WTC11 (cell line): Measurements from ENCODE around the gene URI1. TPM values are rescaled to one million over a fixed set of nuclear protein-coding genes. Genes with fewer than 3 reads are reported as not detected.
A peak's percentile ranks its signal among the peaks of the same experiment; 100 is the strongest.

Experiments used
- ATAC-seq: fragments of 200-7000 bp; cut with Tn5 transposase; 2 replicates; pipeline ENCODE4 v1.10.0; 2021; ENCODE audit warnings: mild to moderate bottlenecking, moderate library complexity
- CTCF ChIA-PET: fragments of 300-600 bp; sonication (Branson Sonifier 250); formaldehyde crosslinking; loops from one replicate; lab custom pipeline; 2021; ENCODE audit warnings: antibody characterized with exemption; lab: Charles Lee
- POLR2A ChIA-PET: fragments of 350-600 bp; sonication (Branson Sonifier 250); formaldehyde crosslinking; loops from one replicate; lab custom pipeline; 2021; ENCODE audit warnings: antibody characterized with exemption; lab: Charles Lee
- DNase-seq: peaks from one replicate; pipeline ENCODE4 v3.0.0; 2021; ENCODE audit warnings: low spot score
- H3K27ac Mint-ChIP-seq: 2 replicates; pipeline ENCODE4 v1.8.0; 2021; ENCODE audit warnings: mixed read lengths
- H3K27me3 Mint-ChIP-seq: 2 replicates; pipeline ENCODE4 v1.8.0; 2021; ENCODE audit warnings: low read depth, mild to moderate bottlenecking, moderate library complexity, mixed read lengths
- H3K36me3 Mint-ChIP-seq: 2 replicates; pipeline ENCODE4 v1.8.0; 2021; ENCODE audit warnings: mixed read lengths
- H3K4me1 Mint-ChIP-seq: 2 replicates; pipeline ENCODE4 v1.8.0; 2022; ENCODE audit warnings: mixed read lengths
- H3K4me3 Mint-ChIP-seq: 2 replicates; pipeline ENCODE4 v1.8.0; 2021; ENCODE audit warnings: mild to moderate bottlenecking, moderate library complexity, mixed read lengths
- H3K9me3 Mint-ChIP-seq: 2 replicates; pipeline ENCODE4 v1.8.0; 2021; ENCODE audit warnings: mixed read lengths
- CBFB ChIP-seq: sonication (generic); formaldehyde crosslinking; IDR thresholded peaks from 2 replicates; pipeline ENCODE4 v1.8.1; 2022; ENCODE audit warnings: mild to moderate bottlenecking, low read depth, missing genetic modification reagents
- FOXJ3 ChIP-seq: sonication (generic); formaldehyde crosslinking; IDR thresholded peaks from 2 replicates; pipeline ENCODE4 v1.9.0; 2021; ENCODE audit warnings: missing genetic modification reagents, mild to moderate bottlenecking, borderline replicate concordance
- GABPB1 ChIP-seq: sonication (generic); formaldehyde crosslinking; IDR thresholded peaks from 2 replicates; pipeline ENCODE4 v1.8.1; 2023; ENCODE audit warnings: mild to moderate bottlenecking, missing genetic modification reagents
- GTF2I ChIP-seq: fragments of 250-450 bp; sonication (Bioruptor Pico); conservative IDR thresholded peaks from 2 replicates; pipeline ENCODE4 v1.4.0; 2021; ENCODE audit warnings: mild to moderate bottlenecking
- HMGA2 ChIP-seq: fragments of 250-450 bp; sonication (Bioruptor Pico); IDR thresholded peaks from 2 replicates; pipeline ENCODE4 v1.4.0; 2021; ENCODE audit warnings: mild to moderate bottlenecking, moderate library complexity
- JUN ChIP-seq: sonication (generic); formaldehyde crosslinking; IDR thresholded peaks from 2 replicates; pipeline ENCODE4 v1.8.0; 2023; ENCODE audit warnings: mild to moderate bottlenecking, missing genetic modification reagents
- MXD4 ChIP-seq: fragments of 250-450 bp; sonication (Bioruptor Pico); IDR thresholded peaks from 2 replicates; pipeline ENCODE4 v1.8.0; 2021; ENCODE audit warnings: mild to moderate bottlenecking, moderate library complexity, borderline replicate concordance
- NR1H2 ChIP-seq: sonication (generic); formaldehyde crosslinking; IDR thresholded peaks from 2 replicates; pipeline ENCODE4 v1.9.0; 2021; ENCODE audit warnings: mild to moderate bottlenecking, moderate library complexity, missing genetic modification reagents
- NR3C1 ChIP-seq: sonication (generic); formaldehyde crosslinking; conservative IDR thresholded peaks from 2 replicates; pipeline ENCODE4 v1.8.1; 2023; ENCODE audit warnings: low read depth, mild to moderate bottlenecking, missing genetic modification reagents
- SMAD4 ChIP-seq: sonication (generic); formaldehyde crosslinking; IDR thresholded peaks from 2 replicates; pipeline ENCODE4 v1.8.0; 2022; ENCODE audit warnings: mild to moderate bottlenecking, missing genetic modification reagents
- SP1 ChIP-seq: sonication (generic); formaldehyde crosslinking; conservative IDR thresholded peaks from 2 replicates; pipeline ENCODE4 v1.8.1; 2022; ENCODE audit warnings: missing genetic modification reagents
- total RNA-seq: library from RNA; stranded (reverse); gene quantifications from 3 replicates; pipeline ENCODE4 v1.2.3, GENCODE V29; 2021
- TF ChIP-seq, protein P1 (sequence below): fragments of 250-450 bp; sonication (Bioruptor Pico); IDR thresholded peaks from 2 replicates; pipeline ENCODE4 v1.8.0; 2021; ENCODE audit warnings: mild to moderate bottlenecking
- TF ChIP-seq, protein P2 (sequence below): fragments of 250-450 bp; sonication (Bioruptor Pico); IDR thresholded peaks from 2 replicates; pipeline ENCODE4 v1.9.0; 2021; ENCODE audit warnings: mild to moderate bottlenecking, borderline replicate concordance
- TF ChIP-seq, protein P3 (sequence below): sonication (generic); formaldehyde crosslinking; IDR thresholded peaks from 2 replicates; pipeline ENCODE4 v1.8.1; 2022; ENCODE audit warnings: mild to moderate bottlenecking, moderate library complexity, missing genetic modification reagents
- TF ChIP-seq, protein P4 (sequence below): fragments of 250-450 bp; sonication (Bioruptor Pico); IDR thresholded peaks from 2 replicates; pipeline ENCODE4 v1.9.0; 2021; ENCODE audit warnings: mild to moderate bottlenecking
- TF ChIP-seq, protein P5 (sequence below): sonication (generic); formaldehyde crosslinking; IDR thresholded peaks from 2 replicates; pipeline ENCODE4 v1.8.1; 2023; ENCODE audit warnings: mild to moderate bottlenecking, missing genetic modification reagents, moderate library complexity
- TF ChIP-seq, protein P6 (sequence below): sonication (generic); formaldehyde crosslinking; IDR thresholded peaks from 2 replicates; pipeline ENCODE4 v1.8.0; 2023; ENCODE audit warnings: missing genetic modification reagents
- TF ChIP-seq, protein P7 (sequence below): fragments of 250-450 bp; sonication (Bioruptor Pico); IDR thresholded peaks from 2 replicates; pipeline ENCODE4 v2.1.2; 2022; ENCODE audit warnings: mild to moderate bottlenecking, moderate library complexity
- TF ChIP-seq, protein P8 (sequence below): sonication (generic); formaldehyde crosslinking; IDR thresholded peaks from 2 replicates; pipeline ENCODE4 v1.8.0; 2023; ENCODE audit warnings: mild to moderate bottlenecking, missing genetic modification reagents

Gene URI1
- total RNA-seq, 1 experiment from 2014 or later: 57.1 TPM

DNA sequence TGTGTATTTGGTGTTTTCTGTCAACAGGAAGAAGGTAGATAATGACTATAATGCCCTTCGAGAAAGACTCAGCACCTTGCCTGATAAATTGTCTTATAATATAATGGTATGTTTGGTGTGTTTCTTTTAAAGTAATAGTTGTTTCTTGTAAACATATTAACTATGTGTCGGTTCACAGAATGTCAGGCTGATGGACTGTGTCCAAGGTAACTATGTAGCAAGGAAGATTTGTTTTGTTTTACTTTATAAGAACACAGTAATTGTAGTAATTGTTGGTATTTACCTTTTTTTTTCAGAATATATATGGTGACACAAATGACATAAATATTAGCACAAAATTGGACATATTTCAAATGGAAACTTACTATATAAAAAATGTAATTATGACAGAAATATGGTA, 43.2 kb downstream of the URI1 start (continued):
- TF ChIP-seq, protein P1, sequence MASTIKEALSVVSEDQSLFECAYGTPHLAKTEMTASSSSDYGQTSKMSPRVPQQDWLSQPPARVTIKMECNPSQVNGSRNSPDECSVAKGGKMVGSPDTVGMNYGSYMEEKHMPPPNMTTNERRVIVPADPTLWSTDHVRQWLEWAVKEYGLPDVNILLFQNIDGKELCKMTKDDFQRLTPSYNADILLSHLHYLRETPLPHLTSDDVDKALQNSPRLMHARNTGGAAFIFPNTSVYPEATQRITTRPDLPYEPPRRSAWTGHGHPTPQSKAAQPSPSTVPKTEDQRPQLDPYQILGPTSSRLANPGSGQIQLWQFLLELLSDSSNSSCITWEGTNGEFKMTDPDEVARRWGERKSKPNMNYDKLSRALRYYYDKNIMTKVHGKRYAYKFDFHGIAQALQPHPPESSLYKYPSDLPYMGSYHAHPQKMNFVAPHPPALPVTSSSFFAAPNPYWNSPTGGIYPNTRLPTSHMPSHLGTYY (CRISPR knock-in tag): no peak
- no peak for TF ChIP-seq SP1 (CRISPR knock-in tag)
- TF ChIP-seq, protein P2, sequence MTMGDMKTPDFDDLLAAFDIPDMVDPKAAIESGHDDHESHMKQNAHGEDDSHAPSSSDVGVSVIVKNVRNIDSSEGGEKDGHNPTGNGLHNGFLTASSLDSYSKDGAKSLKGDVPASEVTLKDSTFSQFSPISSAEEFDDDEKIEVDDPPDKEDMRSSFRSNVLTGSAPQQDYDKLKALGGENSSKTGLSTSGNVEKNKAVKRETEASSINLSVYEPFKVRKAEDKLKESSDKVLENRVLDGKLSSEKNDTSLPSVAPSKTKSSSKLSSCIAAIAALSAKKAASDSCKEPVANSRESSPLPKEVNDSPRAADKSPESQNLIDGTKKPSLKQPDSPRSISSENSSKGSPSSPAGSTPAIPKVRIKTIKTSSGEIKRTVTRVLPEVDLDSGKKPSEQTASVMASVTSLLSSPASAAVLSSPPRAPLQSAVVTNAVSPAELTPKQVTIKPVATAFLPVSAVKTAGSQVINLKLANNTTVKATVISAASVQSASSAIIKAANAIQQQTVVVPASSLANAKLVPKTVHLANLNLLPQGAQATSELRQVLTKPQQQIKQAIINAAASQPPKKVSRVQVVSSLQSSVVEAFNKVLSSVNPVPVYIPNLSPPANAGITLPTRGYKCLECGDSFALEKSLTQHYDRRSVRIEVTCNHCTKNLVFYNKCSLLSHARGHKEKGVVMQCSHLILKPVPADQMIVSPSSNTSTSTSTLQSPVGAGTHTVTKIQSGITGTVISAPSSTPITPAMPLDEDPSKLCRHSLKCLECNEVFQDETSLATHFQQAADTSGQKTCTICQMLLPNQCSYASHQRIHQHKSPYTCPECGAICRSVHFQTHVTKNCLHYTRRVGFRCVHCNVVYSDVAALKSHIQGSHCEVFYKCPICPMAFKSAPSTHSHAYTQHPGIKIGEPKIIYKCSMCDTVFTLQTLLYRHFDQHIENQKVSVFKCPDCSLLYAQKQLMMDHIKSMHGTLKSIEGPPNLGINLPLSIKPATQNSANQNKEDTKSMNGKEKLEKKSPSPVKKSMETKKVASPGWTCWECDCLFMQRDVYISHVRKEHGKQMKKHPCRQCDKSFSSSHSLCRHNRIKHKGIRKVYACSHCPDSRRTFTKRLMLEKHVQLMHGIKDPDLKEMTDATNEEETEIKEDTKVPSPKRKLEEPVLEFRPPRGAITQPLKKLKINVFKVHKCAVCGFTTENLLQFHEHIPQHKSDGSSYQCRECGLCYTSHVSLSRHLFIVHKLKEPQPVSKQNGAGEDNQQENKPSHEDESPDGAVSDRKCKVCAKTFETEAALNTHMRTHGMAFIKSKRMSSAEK: no peak
- TF ChIP-seq FOXJ3 (CRISPR knock-in tag): no peak
- no peak for TF ChIP-seq HMGA2 (CRISPR knock-in tag)
- no peak for TF ChIP-seq SMAD4 (CRISPR knock-in tag)
- TF ChIP-seq, protein P3, sequence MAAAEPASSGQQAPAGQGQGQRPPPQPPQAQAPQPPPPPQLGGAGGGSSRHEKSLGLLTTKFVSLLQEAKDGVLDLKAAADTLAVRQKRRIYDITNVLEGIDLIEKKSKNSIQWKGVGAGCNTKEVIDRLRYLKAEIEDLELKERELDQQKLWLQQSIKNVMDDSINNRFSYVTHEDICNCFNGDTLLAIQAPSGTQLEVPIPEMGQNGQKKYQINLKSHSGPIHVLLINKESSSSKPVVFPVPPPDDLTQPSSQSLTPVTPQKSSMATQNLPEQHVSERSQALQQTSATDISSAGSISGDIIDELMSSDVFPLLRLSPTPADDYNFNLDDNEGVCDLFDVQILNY (CRISPR knock-in tag): no peak

DNA sequence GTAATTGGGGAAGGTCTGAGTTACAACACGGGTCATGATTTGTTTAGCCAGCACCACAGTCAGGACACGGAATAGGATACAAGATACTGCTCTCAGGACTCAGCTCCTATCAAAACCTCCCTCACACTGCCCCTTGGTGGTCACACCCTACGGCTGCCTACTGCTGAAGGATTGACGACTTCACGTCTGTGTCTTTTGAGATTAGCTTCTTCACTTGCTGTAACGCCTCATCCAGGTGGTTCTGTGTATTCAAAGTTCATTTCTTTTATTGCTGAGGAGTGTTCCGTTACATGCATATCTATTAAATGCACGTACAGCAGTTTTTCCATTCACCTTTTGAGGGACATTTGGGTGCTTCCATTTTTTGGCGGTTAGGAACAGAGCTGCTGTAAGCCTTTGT, 46.3 kb downstream of the URI1 start:
- H3K27me3 Mint-ChIP-seq: no peaks in the 10 kb centered on the region
- H3K4me1 Mint-ChIP-seq: peaks cover 29% of the 10 kb centered on the region
- peaks cover 33% of the 10 kb centered on the region for H3K36me3 Mint-ChIP-seq
- DNase-seq (peak; percentile 51), ATAC-seq (peak; percentile 92)
- H3K27ac Mint-ChIP-seq: peak overlapping the region; percentile 17; the same call in 1 of the 2 replicates
- ChIA-PET POLR2A (no interaction called here), CTCF (interaction anchor here (0.5 to 1.8 kb wide), 23 partner anchors 10 to 272 kb away, joined by 3 to 11 read pairs (median 3); no protein-coding TSS in a partner anchor)
- peaks cover 11% of the 10 kb centered on the region for H3K9me3 Mint-ChIP-seq
- TF ChIP-seq, protein P3 (CRISPR knock-in tag): no peak
- no peak for TF ChIP-seq GTF2I (CRISPR knock-in tag)
- TF ChIP-seq, protein P4, sequence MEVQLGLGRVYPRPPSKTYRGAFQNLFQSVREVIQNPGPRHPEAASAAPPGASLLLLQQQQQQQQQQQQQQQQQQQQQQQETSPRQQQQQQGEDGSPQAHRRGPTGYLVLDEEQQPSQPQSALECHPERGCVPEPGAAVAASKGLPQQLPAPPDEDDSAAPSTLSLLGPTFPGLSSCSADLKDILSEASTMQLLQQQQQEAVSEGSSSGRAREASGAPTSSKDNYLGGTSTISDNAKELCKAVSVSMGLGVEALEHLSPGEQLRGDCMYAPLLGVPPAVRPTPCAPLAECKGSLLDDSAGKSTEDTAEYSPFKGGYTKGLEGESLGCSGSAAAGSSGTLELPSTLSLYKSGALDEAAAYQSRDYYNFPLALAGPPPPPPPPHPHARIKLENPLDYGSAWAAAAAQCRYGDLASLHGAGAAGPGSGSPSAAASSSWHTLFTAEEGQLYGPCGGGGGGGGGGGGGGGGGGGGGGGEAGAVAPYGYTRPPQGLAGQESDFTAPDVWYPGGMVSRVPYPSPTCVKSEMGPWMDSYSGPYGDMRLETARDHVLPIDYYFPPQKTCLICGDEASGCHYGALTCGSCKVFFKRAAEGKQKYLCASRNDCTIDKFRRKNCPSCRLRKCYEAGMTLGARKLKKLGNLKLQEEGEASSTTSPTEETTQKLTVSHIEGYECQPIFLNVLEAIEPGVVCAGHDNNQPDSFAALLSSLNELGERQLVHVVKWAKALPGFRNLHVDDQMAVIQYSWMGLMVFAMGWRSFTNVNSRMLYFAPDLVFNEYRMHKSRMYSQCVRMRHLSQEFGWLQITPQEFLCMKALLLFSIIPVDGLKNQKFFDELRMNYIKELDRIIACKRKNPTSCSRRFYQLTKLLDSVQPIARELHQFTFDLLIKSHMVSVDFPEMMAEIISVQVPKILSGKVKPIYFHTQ: no peak
- no peak for TF ChIP-seq JUN (CRISPR knock-in tag)
- TF ChIP-seq, protein P5, sequence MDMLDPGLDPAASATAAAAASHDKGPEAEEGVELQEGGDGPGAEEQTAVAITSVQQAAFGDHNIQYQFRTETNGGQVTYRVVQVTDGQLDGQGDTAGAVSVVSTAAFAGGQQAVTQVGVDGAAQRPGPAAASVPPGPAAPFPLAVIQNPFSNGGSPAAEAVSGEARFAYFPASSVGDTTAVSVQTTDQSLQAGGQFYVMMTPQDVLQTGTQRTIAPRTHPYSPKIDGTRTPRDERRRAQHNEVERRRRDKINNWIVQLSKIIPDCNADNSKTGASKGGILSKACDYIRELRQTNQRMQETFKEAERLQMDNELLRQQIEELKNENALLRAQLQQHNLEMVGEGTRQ (CRISPR knock-in tag): no peak
- TF ChIP-seq, protein P6, sequence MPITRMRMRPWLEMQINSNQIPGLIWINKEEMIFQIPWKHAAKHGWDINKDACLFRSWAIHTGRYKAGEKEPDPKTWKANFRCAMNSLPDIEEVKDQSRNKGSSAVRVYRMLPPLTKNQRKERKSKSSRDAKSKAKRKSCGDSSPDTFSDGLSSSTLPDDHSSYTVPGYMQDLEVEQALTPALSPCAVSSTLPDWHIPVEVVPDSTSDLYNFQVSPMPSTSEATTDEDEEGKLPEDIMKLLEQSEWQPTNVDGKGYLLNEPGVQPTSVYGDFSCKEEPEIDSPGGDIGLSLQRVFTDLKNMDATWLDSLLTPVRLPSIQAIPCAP: no peak
- no peak for TF ChIP-seq HMGA2 (CRISPR knock-in tag)
- no peak for TF ChIP-seq NR3C1
- no peak for TF ChIP-seq FOXJ3 (CRISPR knock-in tag)
- TF ChIP-seq, protein P7, sequence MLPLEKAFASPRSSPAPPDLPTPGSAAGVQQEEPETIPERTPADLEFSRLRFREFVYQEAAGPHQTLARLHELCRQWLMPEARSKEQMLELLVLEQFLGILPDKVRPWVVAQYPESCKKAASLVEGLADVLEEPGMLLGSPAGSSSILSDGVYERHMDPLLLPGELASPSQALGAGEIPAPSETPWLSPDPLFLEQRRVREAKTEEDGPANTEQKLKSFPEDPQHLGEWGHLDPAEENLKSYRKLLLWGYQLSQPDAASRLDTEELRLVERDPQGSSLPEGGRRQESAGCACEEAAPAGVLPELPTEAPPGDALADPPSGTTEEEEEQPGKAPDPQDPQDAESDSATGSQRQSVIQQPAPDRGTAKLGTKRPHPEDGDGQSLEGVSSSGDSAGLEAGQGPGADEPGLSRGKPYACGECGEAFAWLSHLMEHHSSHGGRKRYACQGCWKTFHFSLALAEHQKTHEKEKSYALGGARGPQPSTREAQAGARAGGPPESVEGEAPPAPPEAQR (CRISPR knock-in tag): no peak
- TF ChIP-seq CBFB (CRISPR knock-in tag): no peak
- TF ChIP-seq NR1H2 (CRISPR knock-in tag): no peak
- no peak for TF ChIP-seq MXD4 (CRISPR knock-in tag)
- no peak for TF ChIP-seq GABPB1 (CRISPR knock-in tag)
- TF ChIP-seq, protein P8, sequence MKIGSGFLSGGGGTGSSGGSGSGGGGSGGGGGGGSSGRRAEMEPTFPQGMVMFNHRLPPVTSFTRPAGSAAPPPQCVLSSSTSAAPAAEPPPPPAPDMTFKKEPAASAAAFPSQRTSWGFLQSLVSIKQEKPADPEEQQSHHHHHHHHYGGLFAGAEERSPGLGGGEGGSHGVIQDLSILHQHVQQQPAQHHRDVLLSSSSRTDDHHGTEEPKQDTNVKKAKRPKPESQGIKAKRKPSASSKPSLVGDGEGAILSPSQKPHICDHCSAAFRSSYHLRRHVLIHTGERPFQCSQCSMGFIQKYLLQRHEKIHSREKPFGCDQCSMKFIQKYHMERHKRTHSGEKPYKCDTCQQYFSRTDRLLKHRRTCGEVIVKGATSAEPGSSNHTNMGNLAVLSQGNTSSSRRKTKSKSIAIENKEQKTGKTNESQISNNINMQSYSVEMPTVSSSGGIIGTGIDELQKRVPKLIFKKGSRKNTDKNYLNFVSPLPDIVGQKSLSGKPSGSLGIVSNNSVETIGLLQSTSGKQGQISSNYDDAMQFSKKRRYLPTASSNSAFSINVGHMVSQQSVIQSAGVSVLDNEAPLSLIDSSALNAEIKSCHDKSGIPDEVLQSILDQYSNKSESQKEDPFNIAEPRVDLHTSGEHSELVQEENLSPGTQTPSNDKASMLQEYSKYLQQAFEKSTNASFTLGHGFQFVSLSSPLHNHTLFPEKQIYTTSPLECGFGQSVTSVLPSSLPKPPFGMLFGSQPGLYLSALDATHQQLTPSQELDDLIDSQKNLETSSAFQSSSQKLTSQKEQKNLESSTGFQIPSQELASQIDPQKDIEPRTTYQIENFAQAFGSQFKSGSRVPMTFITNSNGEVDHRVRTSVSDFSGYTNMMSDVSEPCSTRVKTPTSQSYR (CRISPR knock-in tag): no peak
- no peak overlapping the region for H3K4me3 Mint-ChIP-seq
